HFF-Myc (cell line): Measurements from ENCODE around the gene C10orf71.

Experiments used
- DNase-seq: peaks from one replicate; pipeline ENCODE4 v3.0.0-alpha.2; 2011; ENCODE audit warnings: low read depth; ENCODE audit errors: extremely low read depth
- H3K4me3 ChIP-seq: replicated peaks from 2 replicates; pipeline ENCODE4 v1.5.1; 2011; ENCODE audit warnings: low read depth, mild to moderate bottlenecking, control low read depth, low read length
- CTCF ChIP-seq: IDR thresholded peaks from 2 replicates; pipeline ENCODE4 v1.5.1; 2012; ENCODE audit warnings: mild to moderate bottlenecking, low read depth, low read length, control low read depth; ENCODE audit errors: missing control alignments

Gene C10orf71

GRCh38 chr10:49335364-49335972 lies 36.5 kb downstream of the C10orf71 start:
- H3K4me3 ChIP-seq, result no peak overlapping the region
- DNase-seq, result no peak
- TF ChIP-seq CTCF, result no peak

- no peak overlapping the region for H3K4me3 ChIP-seq
- TF ChIP-seq CTCF, result no peak
- no peak for DNase-seq
These were observed 39.6 kb downstream of the C10orf71 start for GRCh38 chr10:49338604-49339003.

GRCh38 chr10:49344840-49345239 lies 45.9 kb downstream of the C10orf71 start:
- DNase-seq, result no peak
- no peak for TF ChIP-seq CTCF
- H3K4me3 ChIP-seq, result no peak overlapping the region

- no peak for TF ChIP-seq CTCF
- no peak for DNase-seq
- H3K4me3 ChIP-seq, result no peak overlapping the region
These were observed 48.4 kb downstream of the C10orf71 start for GRCh38 chr10:49347342-49347741.

- no peak for TF ChIP-seq CTCF
- no peak overlapping the region for H3K4me3 ChIP-seq
- DNase-seq, result no peak
These were observed 48.9 kb downstream of the C10orf71 start for GRCh38 chr10:49347827-49348226.

GRCh38 chr10:49348593-49348992 lies 49.6 kb downstream of the C10orf71 start:
- DNase-seq, result no peak
- TF ChIP-seq CTCF, result no peak
- H3K4me3 ChIP-seq, result no peak overlapping the region

GRCh38 chr10:49349390-49349789 lies 50.4 kb downstream of the C10orf71 start:
- no peak overlapping the region for H3K4me3 ChIP-seq
- TF ChIP-seq CTCF, result no peak
- no peak for DNase-seq
